ENCODE measurements around the gene GAB1.
"Not testable (repeated sequence)": the region's sequence is repeated elsewhere in the genome, so short reads cannot be mapped to it uniquely, and the experiment has no call there.

Gene GAB1

GRCh38 chr4:143339497-143339896, 2.8 kb downstream of the GAB1 start:
- no peak for DNase-seq

GRCh38 chr4:143341186-143341755, 4.6 kb downstream of the GAB1 start:
- DNase-seq: no peak

DNA sequence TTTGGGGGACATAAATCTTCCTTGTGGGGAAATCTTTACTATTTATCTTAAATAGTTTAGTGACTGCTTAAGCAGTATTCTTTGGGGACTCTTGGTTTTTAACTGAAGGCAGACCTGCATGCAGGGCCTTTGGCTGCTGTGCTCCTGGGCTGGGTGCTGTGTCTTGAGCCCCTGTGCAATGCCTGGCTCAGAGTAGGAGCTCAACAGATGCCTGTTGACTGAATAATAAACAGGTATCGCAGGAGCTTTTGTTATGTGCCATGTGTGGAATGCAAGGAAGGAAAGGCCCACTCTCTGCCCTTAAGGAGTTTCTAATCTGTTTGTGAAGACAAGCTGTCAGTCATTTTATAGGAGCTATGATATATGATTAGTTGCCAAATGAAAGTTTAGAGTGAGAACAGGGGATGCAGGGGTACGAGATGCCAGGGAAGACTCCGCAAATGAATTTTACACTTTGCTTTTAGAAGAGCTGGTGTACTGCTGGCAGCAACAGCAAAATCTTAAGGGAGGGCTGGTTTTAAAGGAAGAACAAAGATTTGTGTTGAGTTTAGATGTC, 6.7 kb downstream of the GAB1 start:
- DNase-seq: no peak

DNA sequence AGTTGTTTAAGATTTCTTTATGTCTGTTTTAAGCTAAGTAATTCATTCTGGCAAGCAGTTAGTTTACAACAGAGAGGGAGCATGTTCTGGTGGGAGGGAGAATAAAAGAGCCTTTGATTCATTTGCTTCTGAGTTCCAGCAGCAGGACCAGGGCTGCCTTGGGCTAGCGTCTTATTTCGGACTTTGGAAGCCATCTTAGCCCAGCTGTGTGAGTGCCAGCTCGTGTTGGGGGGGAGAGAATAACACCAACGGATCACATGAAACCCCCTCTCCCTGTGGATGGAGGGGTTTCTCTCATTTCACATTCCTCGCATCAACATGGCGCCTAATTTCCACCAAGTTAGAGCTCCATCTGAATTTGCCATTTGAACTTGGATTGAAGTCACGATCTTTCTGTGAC, 7.4 kb downstream of the GAB1 start:
- no peak for DNase-seq

GRCh38 chr4:143344774-143345173, 8.1 kb downstream of the GAB1 start:
- no peak for DNase-seq

DNA sequence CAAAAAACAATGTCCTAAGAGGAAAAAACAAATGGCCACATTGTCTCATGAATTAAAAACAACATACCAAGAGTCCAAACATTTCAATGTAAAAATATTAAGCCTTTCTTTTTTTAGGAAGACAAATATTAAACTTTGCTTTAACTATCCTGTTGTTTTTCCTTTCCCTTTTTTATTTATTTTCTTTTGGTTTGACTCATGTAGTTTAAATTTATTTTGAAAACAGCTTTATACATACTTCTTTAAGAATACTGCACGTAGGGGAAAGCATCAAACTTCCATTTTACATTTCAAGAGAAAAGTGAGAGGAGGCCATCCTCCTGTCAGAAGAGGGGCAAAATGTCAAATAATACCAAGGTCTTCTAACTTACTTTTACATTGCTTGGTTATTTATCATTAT, 8.7 kb downstream of the GAB1 start:
- DNase-seq: no peak

DNA sequence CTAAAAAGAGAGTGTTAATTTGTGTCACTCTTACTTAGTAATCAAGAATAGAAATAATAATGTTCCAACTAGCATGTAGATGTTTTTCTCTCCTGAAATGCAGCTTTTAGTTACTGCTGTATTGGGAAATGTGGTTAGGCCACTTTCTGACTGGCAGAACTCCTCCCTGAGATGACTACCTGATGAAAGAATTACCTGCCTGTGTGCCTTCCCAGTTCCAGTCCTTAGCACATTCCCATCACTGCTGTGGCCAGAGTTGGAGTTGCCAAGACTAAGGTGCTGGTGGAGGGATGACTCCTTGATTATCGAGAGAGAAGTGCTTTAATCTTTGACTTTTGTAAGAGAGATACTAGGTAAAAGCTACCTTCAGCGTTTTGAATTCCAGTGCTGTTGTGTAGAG, 9.5 kb downstream of the GAB1 start:
- no peak for DNase-seq

- DNase-seq: no peak
These were observed 10.9 kb downstream of the GAB1 start for GRCh38 chr4:143347484-143348111.

DNA sequence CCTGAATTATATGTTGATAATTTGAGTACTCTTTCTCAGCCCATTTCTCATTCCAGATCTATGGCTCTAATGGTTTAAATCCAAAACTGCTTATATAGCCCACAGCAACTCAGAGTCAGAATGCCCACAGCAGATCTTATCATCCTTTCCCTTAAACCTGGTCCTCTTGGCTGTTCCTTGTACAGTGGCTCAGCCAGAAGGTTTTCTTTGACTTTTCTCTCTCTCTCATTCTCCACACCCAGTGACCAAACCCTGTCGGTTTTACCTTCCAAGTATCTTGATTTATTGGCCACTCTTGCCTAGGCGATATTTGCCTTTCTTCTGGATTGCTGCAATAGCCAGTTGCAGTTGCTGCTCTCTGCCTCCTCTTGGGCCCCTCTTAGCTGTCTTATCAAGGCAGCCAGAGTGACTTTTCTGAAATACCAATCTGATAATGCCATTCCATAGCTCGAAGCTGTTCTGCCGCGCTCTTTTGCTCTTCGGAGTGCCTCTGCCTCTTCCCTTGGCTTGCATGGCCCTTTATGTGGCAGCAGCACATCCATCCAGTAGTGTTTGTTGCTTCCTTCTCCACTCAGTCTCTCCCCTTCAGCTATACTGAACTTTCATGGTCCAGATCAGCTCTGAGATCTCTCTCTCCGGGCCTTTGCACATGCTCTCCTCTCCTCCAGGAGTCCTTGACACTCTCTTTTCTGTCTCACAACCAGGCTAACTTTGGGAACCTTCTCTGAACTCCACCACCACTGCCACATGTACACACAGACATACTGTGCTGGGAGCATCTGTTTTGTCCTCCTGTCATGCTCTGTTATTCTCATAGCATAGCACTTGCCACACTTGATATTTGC, 11.8 kb downstream of the GAB1 start:
- no peak for DNase-seq

DNA sequence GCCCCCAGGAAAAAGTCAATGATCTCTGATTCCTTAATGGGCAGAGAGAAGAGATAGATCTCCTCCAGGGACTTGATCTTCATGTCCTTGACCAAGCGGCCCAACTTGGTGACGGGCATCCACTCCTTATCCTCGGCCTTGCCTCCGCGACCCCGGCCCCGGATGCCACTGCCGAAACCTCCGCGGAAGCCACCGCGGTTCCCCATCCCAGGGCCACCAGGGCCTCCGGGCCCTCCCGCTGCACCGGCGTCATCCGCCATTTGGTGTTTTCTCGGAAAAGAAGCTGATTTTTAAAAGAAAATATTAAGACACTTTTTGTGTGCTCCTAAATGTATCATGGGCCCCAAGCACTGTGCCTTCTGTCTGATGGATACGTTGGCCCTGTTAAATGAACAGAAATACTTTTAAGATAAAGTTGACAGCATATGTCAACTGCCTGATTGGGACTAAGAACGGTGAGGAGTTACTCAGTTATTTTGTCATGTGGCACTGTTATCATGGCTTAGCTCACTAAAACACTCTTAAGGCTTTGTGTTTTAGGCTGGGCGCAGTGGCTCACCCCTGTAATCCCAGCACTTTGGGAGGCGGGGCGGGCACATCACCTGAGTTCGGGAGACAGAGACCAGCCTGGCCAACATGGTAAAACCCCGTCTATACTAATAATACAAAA, 13.3 kb downstream of the GAB1 start:
- DNase-seq: not testable (repeated sequence)

GRCh38 chr4:143351149-143351691, 14.5 kb downstream of the GAB1 start:
- no peak for DNase-seq

- DNase-seq: no peak
These were observed 15.2 kb downstream of the GAB1 start for GRCh38 chr4:143351774-143352451.

DNA sequence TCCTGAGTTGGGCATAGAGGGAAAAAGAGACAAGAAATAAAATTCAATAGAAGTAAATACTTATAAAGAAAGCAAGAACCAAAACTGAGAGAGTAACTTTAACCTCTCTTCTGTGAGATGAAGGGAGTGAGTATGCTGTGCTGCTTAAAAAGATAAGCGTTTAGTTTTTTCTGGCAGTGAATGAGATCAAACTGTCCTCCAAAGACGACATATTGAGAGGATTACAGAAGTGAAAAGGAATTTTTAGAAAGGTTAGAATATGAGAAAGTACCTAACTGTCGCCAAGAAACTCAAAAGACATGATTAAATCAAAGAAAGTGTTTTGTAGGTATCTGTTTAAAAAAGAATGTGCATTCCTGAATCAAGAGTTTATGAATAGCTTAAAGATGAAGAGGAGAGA, 16.0 kb downstream of the GAB1 start:
- DNase-seq: no peak

DNA sequence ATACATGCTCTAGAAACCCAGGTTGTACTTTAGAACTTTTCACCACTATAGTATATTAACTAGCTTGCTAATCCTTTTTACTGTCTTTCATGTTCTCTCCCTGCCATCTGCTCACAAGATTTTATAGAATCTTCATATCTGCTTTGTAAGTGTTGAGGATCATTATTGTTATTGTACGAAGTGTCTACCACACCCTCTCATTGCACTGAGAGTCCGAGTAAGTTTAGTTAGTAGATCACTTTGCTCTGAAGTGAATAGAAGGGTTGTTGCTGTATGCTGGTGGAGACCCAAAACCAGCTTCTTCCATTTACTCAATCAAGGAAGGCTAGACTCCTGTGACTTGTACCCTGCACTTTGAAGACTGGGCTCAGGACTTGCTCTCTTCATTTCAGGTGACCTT, 17.1 kb downstream of the GAB1 start:
- no peak for DNase-seq

DNA sequence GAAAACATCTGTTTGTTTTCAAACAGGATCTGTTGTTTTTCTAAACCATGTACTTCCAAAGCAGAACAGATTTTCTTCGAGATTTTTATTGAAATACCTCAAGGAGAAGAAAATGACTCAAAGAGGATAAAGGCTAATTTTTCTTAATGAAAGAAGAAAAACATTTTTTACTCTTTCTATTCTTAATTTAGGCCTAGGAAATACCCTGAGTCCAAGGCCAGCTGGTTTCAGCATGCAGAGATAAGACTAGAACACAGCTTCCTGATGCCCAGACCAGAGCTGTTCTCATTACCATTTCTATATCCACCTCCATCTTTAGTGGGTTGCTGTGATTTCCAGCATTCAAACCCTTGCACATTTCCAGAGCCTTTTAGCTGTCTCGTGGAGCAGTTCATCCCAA, 18.3 kb downstream of the GAB1 start:
- DNase-seq: no peak

DNA sequence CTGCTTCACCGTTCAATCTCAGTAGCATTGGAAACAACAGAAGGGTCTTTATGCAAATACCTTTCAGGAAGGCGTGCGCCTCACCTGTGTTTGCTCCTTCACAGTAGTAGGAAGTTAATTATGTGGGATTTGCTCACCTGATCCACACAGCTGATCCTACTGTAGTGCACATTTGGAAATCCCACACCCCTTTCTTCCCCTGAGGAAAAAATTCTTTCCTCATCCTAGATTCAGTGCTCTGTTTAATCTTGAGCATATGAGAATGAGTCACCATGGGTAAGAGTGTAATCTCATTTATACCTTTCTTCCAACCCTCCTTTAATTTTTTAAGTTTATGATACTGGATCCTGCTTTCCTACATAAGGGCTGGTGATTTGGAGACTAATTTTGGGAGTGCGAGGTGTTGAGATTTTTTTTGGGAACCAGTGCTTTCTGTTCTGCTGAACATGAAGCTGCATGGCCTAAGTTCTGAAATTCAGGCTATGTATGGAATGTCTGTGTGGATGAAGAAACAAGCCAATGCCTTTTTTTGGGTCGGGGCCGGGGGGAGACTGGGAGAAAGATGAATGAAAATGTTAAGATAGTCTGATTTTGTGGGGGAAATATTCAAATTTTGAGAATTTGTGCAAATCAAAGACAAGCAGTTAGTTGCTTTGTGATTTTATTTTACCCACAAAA, 19.0 kb downstream of the GAB1 start:
- no peak for DNase-seq

DNA sequence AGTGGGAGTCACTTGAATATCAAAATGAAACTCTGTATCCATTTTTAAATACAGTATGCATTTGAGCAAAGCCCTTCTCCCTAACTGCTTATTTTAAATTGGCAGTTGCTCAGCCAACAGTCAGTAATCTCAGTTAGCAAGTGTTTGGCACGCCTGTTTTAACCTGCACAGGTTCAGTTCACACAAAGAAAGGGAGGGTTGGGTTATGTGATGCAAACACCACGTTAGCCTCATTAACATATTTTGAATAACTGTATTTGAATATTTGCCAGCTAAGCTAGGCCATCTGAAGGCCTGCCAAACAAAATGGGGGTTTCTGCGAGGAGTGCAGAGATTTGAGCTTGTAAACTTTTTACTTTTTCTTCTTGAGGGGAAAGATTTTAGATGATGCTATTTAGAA, 19.8 kb downstream of the GAB1 start:
- DNase-seq: no peak

- no peak for DNase-seq
These were observed 20.6 kb downstream of the GAB1 start for GRCh38 chr4:143357161-143357845.

- no peak for DNase-seq
These were observed 21.7 kb downstream of the GAB1 start for GRCh38 chr4:143358419-143358818.

- no peak for DNase-seq
These were observed 22.4 kb downstream of the GAB1 start for GRCh38 chr4:143358923-143359643.

Measured in activated CD4-positive, CD25-positive, alpha-beta regulatory T cell (primary cell).